GM21717 (cell line): ENCODE data around the gene LY6G6D.
A peak's percentile ranks its signal among the peaks of the same experiment; 100 is the strongest.

Source experiments
- ATAC-seq: cut with Tn5 transposase; IDR thresholded peaks from one replicate; pipeline ENCODE4 v1.9.1; 2021; ENCODE audit warnings: mild to moderate bottlenecking, moderate library complexity; ENCODE audit not compliant: unreplicated experiment

Gene LY6G6D

DNA sequence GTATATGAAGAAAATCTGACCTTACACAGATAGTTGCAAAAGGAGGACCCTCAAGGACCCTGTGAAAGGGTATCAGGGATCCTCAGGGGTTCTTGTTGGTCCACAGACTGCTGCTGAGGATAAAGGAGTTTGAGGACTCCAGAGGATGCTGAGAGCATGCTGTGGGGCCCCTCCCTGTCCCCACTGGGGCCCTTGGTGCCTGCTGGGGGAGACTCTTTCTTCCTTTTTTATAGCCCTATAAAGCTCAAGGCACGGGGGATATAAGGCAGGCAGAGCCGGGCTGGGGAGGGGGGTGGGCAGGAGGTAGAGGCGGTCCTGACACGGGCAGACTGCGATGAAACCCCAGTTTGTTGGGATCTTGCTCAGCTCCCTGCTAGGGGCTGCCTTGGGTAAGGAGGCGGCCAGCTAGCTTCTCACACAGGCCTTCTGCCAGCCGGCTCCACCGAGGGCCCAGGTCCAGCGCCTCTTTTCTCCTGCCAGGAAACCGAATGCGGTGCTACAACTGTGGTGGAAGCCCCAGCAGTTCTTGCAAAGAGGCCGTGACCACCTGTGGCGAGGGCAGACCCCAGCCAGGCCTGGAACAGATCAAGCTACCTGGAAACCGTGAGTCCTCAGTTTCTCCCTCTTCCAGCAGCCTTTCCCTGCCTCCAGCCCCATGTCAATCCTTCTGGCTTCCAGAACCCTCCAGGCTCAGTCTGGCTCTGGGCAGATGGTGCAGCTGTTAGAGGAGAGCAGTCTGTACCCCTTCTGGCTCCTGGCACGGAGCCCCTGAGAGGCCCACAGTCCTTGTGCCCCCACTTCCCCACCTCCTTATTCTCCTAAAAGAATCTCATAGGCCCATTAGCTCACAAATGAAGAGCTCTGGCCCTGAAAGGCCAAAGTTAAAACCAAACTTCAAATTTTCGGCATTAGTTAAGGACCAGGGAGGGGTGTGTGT lies at the start of gene LY6G6D:
TSS of gene LY6G6D (plus strand) at position 327 of the 937 bp plus-strand sequence. CDS start at position 335, 8 bp downstream.
- ATAC-seq, result no peak

GRCh38 chr6:31665501-31666336 lies 49.4 kb upstream of the LY6G6D start, which contains the start of gene CSNK2B:
TSS of gene CSNK2B (plus strand) at chr6:31666080. CDS start at chr6:31666832, 752 bp downstream.
- ATAC-seq, result peak; percentile 65

DNA sequence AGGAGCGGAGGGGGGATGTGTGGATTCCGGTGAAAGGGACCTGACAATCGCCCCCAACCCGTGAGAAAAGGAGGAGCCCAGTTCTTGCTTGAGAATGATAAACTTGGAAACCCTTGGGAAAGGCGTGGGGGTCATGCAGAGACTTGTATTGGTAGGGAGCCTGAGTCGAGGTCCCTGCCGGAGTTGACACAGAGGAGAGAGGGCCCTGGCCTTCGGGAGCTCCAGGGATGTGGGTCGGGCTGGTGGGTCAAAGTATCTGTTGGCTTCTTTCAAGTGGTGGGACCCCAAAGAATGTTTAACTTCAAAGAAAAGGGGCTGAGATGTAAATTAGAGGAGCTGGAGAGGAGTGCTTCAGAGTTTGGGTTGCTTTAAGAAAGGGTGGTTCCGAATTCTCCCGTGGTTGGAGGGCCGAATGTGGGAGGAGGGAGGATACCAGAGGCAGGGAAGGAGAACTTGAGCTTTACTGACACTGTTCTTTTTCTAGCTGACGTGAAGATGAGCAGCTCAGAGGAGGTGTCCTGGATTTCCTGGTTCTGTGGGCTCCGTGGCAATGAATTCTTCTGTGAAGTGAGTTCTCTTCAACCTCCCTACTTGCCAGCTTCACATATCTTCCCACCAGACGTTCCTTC lies 48.7 kb upstream of the LY6G6D start:
- ATAC-seq, result no peak

- ATAC-seq, result no peak
Observed at GRCh38 chr6:31669676-31670075, 45.5 kb upstream of the LY6G6D start, which contains the start of gene LY6G5B. TSS of gene LY6G5B (plus strand) at chr6:31669976. CDS start at chr6:31670951, 975 bp downstream.

- no peak for ATAC-seq
Observed at GRCh38 chr6:31676322-31676903, 38.7 kb upstream of the LY6G6D start.

DNA sequence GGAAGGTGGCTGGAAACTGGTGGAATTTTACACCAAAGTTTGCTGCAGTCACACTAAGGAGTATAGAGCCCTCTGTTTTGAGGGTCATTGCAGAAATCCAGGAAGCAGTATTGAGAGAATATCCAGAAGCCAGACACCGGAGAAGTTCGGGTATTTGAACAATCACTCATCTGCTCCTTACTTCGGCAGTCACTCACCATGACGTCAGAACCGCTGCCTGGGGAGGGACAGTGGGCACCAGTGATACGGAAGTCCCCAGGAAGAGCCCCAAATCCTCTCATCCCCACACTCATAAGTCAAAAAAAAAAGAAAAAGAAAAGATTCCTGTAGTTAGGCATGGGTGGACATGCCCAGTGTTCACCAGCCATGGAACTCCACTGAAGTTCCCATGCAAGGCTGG lies 38.2 kb upstream of the LY6G6D start:
- ATAC-seq, result no peak

GRCh38 chr6:31677955-31678354 lies 37.2 kb upstream of the LY6G6D start:
- ATAC-seq, result no peak

DNA sequence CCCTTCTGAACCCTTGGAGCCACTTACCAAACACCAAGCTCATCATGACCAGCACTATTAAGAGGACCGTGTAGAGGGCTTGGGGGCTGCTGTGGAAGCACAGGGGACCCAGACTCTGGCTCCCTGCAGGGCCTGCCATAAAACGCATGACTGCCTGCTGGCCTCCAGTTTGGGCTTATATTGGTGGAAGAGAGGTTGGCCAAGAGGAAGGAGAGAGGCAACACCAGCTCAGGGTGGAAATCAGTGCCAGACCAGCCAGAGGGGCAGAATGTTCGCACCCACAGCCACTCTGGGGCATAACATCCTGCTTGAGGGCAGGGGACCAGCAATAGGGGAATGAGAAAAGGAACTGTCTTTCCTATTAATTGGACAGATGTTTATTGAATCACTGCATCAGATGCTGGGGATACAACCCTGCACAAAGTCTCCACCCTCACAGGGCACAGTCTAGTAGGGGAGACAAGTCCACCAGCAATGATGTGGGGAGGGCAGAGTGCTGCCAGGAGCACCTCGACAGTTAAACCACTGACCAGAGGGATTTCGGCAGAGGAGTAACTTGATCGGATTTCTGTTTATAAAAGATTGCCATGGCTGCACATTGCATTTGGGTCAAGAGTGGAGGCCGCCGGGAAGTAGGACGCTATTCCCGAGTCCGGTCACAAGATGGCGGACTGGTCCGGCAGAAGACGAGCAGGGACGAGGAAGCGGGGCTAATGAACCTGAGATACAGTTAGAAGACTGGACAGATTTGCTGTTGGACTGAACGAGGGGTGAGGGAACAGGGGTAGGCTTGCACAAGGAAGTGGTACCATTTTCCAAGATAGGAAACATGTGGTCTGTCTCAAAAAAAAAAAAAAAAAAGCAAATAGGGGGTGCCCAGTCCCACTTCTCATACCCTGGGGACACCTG lies 34.7 kb upstream of the LY6G6D start, which contains the start of gene LY6G5C:
TSS of gene LY6G5C (minus strand) at position 842 of the 909 bp plus-strand sequence. CDS start at position 148, 694 bp downstream.
- ATAC-seq, result no peak

GRCh38 chr6:31681135-31681671 lies 33.9 kb upstream of the LY6G6D start:
- ATAC-seq, result no peak

DNA sequence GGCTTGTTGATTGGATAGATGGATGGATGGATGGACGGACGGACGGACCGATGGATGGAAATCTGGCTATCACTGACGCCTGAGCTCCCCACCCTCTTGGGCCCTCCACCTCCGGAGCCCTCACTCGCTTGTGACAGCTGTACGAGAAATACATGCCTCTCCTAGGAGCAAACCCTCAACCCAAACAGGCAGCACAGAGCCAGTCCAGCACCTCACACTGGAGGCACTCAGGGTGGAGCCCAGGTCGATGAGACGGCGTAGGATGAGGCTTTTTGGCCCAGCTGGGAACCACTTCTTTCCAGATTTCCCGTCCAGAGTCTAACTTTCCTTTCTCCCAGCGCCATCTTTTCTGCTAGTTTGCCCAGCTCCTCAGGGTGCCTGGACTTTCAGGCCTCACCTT lies 31.6 kb upstream of the LY6G6D start:
- ATAC-seq, result no peak

- ATAC-seq, result no peak
Observed at GRCh38 chr6:31686483-31686882, 28.7 kb upstream of the LY6G6D start.

- no peak for ATAC-seq
Observed at GRCh38 chr6:31687321-31687720, 27.8 kb upstream of the LY6G6D start.

DNA sequence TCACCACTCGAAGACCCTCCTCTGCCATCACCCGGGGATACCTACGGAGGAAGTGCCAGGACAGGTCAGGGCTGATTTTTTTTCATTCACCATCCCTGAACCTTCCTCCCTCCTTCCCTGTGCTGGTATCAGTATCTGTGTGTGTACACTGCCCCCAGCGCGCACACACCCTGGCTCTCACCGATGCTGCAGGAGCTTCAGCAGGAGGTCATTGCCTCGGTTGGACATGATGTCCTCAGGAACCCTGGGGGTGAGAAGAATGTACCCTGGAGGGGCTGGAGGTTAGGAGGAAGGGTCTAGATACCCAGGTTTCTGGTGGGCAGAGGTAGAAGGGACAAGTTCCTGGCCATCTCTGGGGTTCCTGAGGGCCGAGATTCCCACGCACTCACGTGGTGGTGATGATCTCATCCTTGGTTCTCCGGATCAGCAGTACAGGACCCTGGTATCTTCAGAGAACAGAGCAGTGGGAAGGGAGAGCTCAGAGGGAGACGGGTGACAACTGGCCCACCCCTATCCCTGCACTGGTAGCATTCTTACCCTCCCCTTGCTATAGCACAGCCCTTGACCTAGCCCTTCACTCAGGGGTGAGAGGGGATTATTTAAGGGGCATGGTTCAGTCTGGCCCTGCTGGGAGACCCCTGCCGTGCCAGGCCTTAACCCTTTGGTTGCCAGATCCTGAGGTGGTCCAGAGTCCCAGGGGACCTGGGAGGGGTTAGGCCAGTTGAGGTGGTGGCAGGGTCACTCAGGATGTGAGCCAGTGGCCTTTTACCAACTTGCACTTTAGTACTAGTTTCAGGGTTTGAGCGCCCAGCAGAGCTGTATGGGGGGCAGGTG lies 27.1 kb upstream of the LY6G6D start:
- no peak for ATAC-seq

GRCh38 chr6:31689249-31690110 lies 25.7 kb upstream of the LY6G6D start:
- ATAC-seq, result no peak

GRCh38 chr6:31690231-31691077 lies 24.7 kb upstream of the LY6G6D start:
- ATAC-seq, result no peak

GRCh38 chr6:31691078-31691463 lies 24.1 kb upstream of the LY6G6D start:
- ATAC-seq, result no peak
